BLaER1 treated with 17β-estradiol and CSF1 and Interleukin-3, amounts not matched to agents 10 nM and 100 nM (cell line): ENCODE results near the gene KIF5C.

Source experiments
- H3K27ac ChIP-seq, 11 experiments: shearing (Covaris generic); formaldehyde crosslinking; 2 replicates each; pipeline ENCODE4 v1.8.1; 2022
- H3K27me3 ChIP-seq, 11 experiments: shearing (Covaris generic); formaldehyde crosslinking; 2 replicates each; pipeline ENCODE4 v1.8.1; 2022
- H3K36me3 ChIP-seq, 11 experiments: shearing (Covaris generic); formaldehyde crosslinking; 2 replicates each; pipeline ENCODE4 v1.8.1; 2022
- H3K4me1 ChIP-seq, 10 experiments: shearing (Covaris generic); formaldehyde crosslinking; 2 replicates each; pipeline ENCODE4 v1.8.1; 2022
- H3K4me2 ChIP-seq, 11 experiments: shearing (Covaris generic); formaldehyde crosslinking; 2 replicates each; pipeline ENCODE4 v1.8.1; 2022
- H3K4me3 ChIP-seq, 10 experiments: shearing (Covaris generic); formaldehyde crosslinking; 2 replicates each; pipeline ENCODE4 v1.8.1; 2022
- H3K9ac ChIP-seq, 11 experiments: shearing (Covaris generic); formaldehyde crosslinking; 2 replicates each; pipeline ENCODE4 v1.8.1; 2022
- H3K9me3 ChIP-seq, 11 experiments: shearing (Covaris generic); formaldehyde crosslinking; replicated peaks in 1 of 11; 2 replicates each; pipeline ENCODE4 v1.8.1; 2022
- H4K20me1 ChIP-seq, 11 experiments: shearing (Covaris generic); formaldehyde crosslinking; 2 replicates each; pipeline ENCODE4 v1.8.1; 2022
- Cebpa-rat ChIP-seq, 11 experiments: shearing (Covaris generic); IDR thresholded peaks; 2 replicates each; pipeline ENCODE4 v1.8.1; 2022

KIF5C gene

GRCh38 chr2:149064856-149065630 lies 190.0 kb downstream of the KIF5C start:
- Histone ChIP-seq H3K27ac (no peak overlapping the region; a peak in 1 of 22 replicates), H3K9ac (no peak overlapping the region), H3K27me3 (no peaks in the 10 kb centered on the region), H3K4me3 (no peak overlapping the region), H3K4me1 (peaks cover 8 to 16% (median 15%) of the 10 kb centered on the region in 10 experiments; a peak in 17 of 20 replicates), H4K20me1 (no peaks in the 10 kb centered on the region), H3K9me3 (0 out of 22 replicates have a peak, but pooled peaks cover 0 to 4% (median 0%) of the 10 kb centered on the region in 11 experiments), H3K36me3 (no peaks in the 10 kb centered on the region), H3K4me2 (no peak overlapping the region)
- no peak for TF ChIP-seq Cebpa-rat (IDR thresholded peaks at IDR 0.05)

- H3K9ac ChIP-seq: 0 out of 22 replicates have a peak overlapping the region, but pooled peaks of 1 of the 11 experiments have one; percentile 15
- H3K27me3 ChIP-seq: no peaks in the 10 kb centered on the region
- H3K4me2 ChIP-seq: peak overlapping the region in 9 of 11 experiments; percentile 5 to 72 (median 51); a peak in 13 of 22 replicates
- H3K9me3 ChIP-seq: 0 out of 22 replicates have a peak, but pooled peaks cover 0 to 4% (median 0%) of the 10 kb centered on the region in 11 experiments
- no peaks in the 10 kb centered on the region for H4K20me1 ChIP-seq
- H3K4me3 ChIP-seq: no peak overlapping the region
- peak overlapping the region in 8 of 11 experiments; percentile 39 to 67 (median 56); a peak in 16 of 22 replicates for H3K27ac ChIP-seq
- H3K36me3 ChIP-seq: no peaks in the 10 kb centered on the region
- TF ChIP-seq Cebpa-rat (IDR thresholded peaks at IDR 0.05): no peak
- peaks cover 8 to 20% (median 17%) of the 10 kb centered on the region in 10 experiments; a peak in 17 of 20 replicates for H3K4me1 ChIP-seq
Measured at GRCh38 chr2:149068225-149068995, 193.4 kb downstream of the KIF5C start.

- Histone ChIP-seq H3K4me3 (no peak overlapping the region), H3K36me3 (no peaks in the 10 kb centered on the region), H3K9me3 (0 out of 22 replicates have a peak, but pooled peaks cover 0 to 4% (median 0%) of the 10 kb centered on the region in 11 experiments), H3K27me3 (no peaks in the 10 kb centered on the region), H3K4me2 (peak overlapping the region; percentile 5 to 72 (median 47); a peak in 20 of 22 replicates), H4K20me1 (no peaks in the 10 kb centered on the region), H3K4me1 (peaks cover 8 to 20% (median 17%) of the 10 kb centered on the region in 10 experiments; a peak in 17 of 20 replicates), H3K27ac (peak overlapping the region in 9 of 11 experiments; percentile 23 to 70 (median 60); a peak in 18 of 22 replicates), H3K9ac (peak overlapping the region in 2 of 11 experiments; percentile 25 to 34; a peak in 3 of 22 replicates)
- peak in 6 of 11 experiments; percentile 32 to 69 (median 56); a peak in 9 of 22 replicates for TF ChIP-seq Cebpa-rat (IDR thresholded peaks at IDR 0.05)
Measured at GRCh38 chr2:149068996-149069888, 194.2 kb downstream of the KIF5C start.

- Histone ChIP-seq H3K4me2 (no peak overlapping the region; a peak in 1 of 22 replicates), H3K4me1 (peaks cover 8 to 20% (median 17%) of the 10 kb centered on the region in 10 experiments; a peak in 17 of 20 replicates), H3K27ac (peak overlapping the region in 7 of 11 experiments; percentile 50 to 70 (median 61); a peak in 10 of 22 replicates), H3K36me3 (no peaks in the 10 kb centered on the region), H3K27me3 (no peaks in the 10 kb centered on the region), H3K9ac (no peak overlapping the region), H3K4me3 (no peak overlapping the region), H3K9me3 (0 out of 22 replicates have a peak, but pooled peaks cover 0 to 4% (median 0%) of the 10 kb centered on the region in 11 experiments), H4K20me1 (no peaks in the 10 kb centered on the region)
- no peak for TF ChIP-seq Cebpa-rat (IDR thresholded peaks at IDR 0.05)
Measured at GRCh38 chr2:149070681-149071320, 195.8 kb downstream of the KIF5C start.

DNA sequence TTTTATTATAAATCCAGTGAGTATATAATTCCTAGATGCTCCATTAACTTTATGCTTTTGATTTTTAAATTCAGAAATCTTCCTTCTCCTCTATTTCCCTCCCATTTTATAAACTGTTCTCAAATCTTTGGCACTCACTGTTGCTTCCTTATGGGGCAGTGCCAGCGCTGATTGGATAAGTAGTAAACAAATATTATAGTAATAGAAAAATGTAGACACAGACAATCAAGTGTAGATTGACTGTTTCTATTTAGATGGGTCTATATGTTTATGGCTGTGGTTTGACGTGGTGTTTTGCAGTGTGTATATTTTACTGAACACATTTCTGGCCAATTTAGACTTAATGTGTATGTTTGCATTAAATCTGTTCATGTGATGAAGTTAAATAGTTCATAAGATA lies 200.1 kb downstream of the KIF5C start:
- no peak overlapping the region for H3K4me3 ChIP-seq
- H4K20me1 ChIP-seq: no peaks in the 10 kb centered on the region
- H3K9ac ChIP-seq: no peak overlapping the region
- no peaks in the 10 kb centered on the region for H3K27me3 ChIP-seq
- TF ChIP-seq Cebpa-rat (IDR thresholded peaks at IDR 0.05): no peak
- peaks cover 0 to 5% (median 1%) of the 10 kb centered on the region in 10 experiments; a peak in 11 of 20 replicates for H3K4me1 ChIP-seq
- no peak overlapping the region for H3K4me2 ChIP-seq
- H3K9me3 ChIP-seq: no peaks in the 10 kb centered on the region
- no peaks in the 10 kb centered on the region for H3K36me3 ChIP-seq
- H3K27ac ChIP-seq: no peak overlapping the region

DNA sequence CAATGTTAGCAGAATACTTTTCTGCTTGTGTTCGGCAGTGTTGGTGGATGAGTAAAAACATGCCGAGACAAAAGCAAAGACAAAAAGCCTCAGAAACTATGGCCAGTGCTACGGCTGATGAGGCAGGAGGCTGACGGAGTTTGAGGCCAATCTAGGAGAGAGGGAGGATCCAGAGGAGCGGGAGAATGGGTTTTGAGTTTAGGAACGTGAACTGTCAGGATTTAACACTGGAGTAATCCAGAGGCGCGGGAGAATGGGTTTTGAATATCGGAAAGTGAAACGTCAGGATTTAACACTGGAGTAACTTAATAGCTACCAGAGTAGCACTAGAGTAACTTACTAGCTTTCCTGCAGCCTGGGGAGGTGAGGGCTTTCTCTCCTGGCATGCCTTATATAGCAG lies 200.8 kb downstream of the KIF5C start:
- H3K9ac ChIP-seq: no peak overlapping the region
- no peak for TF ChIP-seq Cebpa-rat (IDR thresholded peaks at IDR 0.05)
- H3K27me3 ChIP-seq: no peaks in the 10 kb centered on the region
- H3K4me3 ChIP-seq: no peak overlapping the region
- H3K4me1 ChIP-seq: peaks cover 0 to 5% (median 0%) of the 10 kb centered on the region in 10 experiments; a peak in 1 of 20 replicates
- H3K9me3 ChIP-seq: no peaks in the 10 kb centered on the region
- no peak overlapping the region for H3K27ac ChIP-seq
- no peak overlapping the region for H3K4me2 ChIP-seq
- no peaks in the 10 kb centered on the region for H3K36me3 ChIP-seq
- no peaks in the 10 kb centered on the region for H4K20me1 ChIP-seq
